Right lobe of liver (tissue), 4 donors: ENCODE results near the gene CWC27.

Source experiments
- POLR2A ChIP-seq: fragments of 450-650 bp; IDR thresholded peaks from one replicate; pipeline ENCODE4 v1.6.1; 2017; ENCODE audit warnings: antibody characterized with exemption, mild to moderate bottlenecking
- TF ChIP-seq, protein P1 (sequence below), 4 donors: fragments of 200-600 bp in 3 of 4; fragments of 450-650 bp in 1 of 4; IDR thresholded peaks; one replicate each; pipeline versions ENCODE4 v1.5.1 to v1.8.0; 2016 to 2022; ENCODE audit warnings: antibody characterized with exemption in 4 of 4, mild to moderate bottlenecking in 2 of 4
- donor health status: DM: no; HTN: no; CAD: no.
- donor health status: DM: no; HTN: no; CAD: no.
- donor health status: DM: no; HTN: yes; CAD: no.

DNA sequence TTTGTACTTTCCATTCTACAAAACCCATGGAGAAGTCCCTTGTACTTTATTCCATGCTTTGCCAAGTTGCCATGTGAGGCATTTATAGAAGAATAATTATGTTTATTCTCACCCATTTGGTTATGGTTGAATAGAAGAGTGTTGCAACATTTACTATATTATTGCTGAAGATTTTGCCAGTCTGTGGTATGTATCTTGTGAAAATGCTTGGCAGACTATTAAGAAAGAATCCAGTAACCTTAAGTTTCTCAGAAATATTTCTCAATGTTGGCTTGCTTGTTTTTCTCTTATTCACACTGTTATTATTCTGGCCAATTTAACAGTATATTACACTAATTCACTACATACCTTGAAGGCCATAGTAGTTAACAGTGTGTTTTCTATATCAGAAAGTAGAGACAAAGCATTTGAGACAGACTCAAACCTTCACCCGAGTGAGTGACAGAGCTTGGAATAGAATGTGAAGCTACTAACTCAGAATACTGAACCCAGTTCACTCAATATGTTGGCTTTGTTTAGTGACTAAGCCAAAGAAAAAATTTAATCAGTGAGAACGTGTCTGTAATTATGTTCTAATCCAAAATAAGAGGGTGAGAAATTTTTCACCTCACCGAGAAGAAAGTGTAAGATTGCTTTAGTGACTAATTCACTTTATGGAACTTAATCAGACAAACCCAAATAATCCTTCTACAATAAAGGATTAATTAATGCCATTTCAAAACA, 184.4 kb downstream of the CWC27 start:
- TF ChIP-seq, protein P1, sequence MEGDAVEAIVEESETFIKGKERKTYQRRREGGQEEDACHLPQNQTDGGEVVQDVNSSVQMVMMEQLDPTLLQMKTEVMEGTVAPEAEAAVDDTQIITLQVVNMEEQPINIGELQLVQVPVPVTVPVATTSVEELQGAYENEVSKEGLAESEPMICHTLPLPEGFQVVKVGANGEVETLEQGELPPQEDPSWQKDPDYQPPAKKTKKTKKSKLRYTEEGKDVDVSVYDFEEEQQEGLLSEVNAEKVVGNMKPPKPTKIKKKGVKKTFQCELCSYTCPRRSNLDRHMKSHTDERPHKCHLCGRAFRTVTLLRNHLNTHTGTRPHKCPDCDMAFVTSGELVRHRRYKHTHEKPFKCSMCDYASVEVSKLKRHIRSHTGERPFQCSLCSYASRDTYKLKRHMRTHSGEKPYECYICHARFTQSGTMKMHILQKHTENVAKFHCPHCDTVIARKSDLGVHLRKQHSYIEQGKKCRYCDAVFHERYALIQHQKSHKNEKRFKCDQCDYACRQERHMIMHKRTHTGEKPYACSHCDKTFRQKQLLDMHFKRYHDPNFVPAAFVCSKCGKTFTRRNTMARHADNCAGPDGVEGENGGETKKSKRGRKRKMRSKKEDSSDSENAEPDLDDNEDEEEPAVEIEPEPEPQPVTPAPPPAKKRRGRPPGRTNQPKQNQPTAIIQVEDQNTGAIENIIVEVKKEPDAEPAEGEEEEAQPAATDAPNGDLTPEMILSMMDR (IDR thresholded peaks at IDR 0.05): no peak
- no peak for TF ChIP-seq POLR2A
